ENCODE data around the gene DDX41. TPM values are rescaled to one million over a fixed set of nuclear protein-coding genes. Genes with fewer than 3 reads are reported as not detected.
A peak's percentile ranks its signal among the peaks of the same experiment; 100 is the strongest.

Gene DDX41
- total and polyA plus RNA-seq, 2 donors (not counting 3 experiments of a cell fraction or from before 2014, with no cell fraction given) = 103 to 118 TPM

DNA sequence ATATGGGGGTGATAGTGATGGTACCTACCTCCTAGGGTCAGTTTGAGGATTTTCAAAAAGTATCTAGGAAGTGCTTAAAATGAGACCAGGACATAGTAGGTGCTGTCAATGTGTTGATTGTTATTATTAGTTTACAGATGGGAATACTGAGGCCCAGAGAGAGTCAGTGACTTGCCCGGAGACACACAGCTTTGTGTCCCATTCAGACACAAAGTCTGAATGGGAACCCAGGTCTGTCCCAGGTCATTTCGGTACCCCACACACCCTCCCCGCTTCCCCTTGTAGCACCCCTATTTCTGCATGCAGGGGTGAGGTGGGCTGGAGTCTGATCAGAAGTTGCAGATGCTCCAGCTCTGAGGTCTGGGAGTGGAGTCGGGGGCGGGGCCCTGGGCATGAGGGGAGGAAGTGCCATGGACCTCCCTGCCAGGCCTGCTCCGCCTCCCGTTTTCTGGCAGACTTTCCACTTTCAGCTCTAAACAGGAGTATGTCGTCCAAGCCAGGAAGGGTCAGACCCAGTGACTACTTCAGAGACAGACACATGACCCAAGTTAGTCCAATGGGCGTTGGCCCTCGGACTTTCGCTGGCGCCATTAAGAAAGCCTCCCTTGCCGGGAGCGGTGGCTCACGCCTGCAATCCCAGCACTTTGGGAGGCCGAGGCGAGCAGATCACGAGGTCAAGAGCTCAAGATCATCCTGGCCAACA is 40.1 kb downstream of the DDX41 start:
- Histone ChIP-seq H3K36me3 (ENCODE audit: control insufficient read depth in 2 of 2, extremely low read depth in 1 of 2, insufficient read depth in 2 of 2, low read length in 2 of 2) (no peaks in the 10 kb centered on the region), H3K27ac (ENCODE audit: insufficient read depth, low read depth, low read length) (no peak overlapping the region), H3K27me3 (ENCODE audit: control insufficient read depth in 2 of 2, insufficient read depth in 2 of 2, low read length in 2 of 2) (no peaks in the 10 kb centered on the region), H4K20me1 (replicated peaks; ENCODE audit: control insufficient read depth, extremely low read depth, insufficient read depth, low read length) (no peaks in the 10 kb centered on the region), H3K4me3 (replicated peaks in 1 of 3; ENCODE audit: insufficient read depth in 1 of 3, low read depth in 1 of 3, low read length in 3 of 3) (no peak overlapping the region), H3K9me3 (replicated peaks; ENCODE audit: control insufficient read depth, insufficient read depth, low read length) (no peaks in the 10 kb centered on the region), H3K9ac (replicated peaks; ENCODE audit: extremely low read depth, insufficient read depth, low read length) (no peak overlapping the region), H3K9me1 (replicated peaks; ENCODE audit: control insufficient read depth, extremely low read depth, insufficient read depth, low read length) (no peaks in the 10 kb centered on the region), H3K4me1 (ENCODE audit: control insufficient read depth, extremely low read depth, insufficient read depth, low read length) (peaks cover 7% of the 10 kb centered on the region), H2AFZ (ENCODE audit: low read depth, low read length) (no peak overlapping the region), H3K79me2 (ENCODE audit: control insufficient read depth, insufficient read depth, low read length) (peaks cover 13% of the 10 kb centered on the region), H3K4me2 (ENCODE audit: insufficient read depth, low read length) (no peak overlapping the region)
- dilution Hi-C loops (cut with MboI; ENCODE audit: extremely low pct_ligation_motif_present, low sequenced_read_pairs) = no loop called here
- intact Hi-C loops (cut with micrococcal nuclease) = loop anchor here (10.0 kb wide), 1 partner anchor 1032 kb away; the partner anchor contains the start of gene FAF2
- CTCF ChIA-PET = interaction anchor here (0.7 to 3.3 kb wide), 11 partner anchors 10 to 86 kb away, joined by 3 to 17 read pairs (median 3); partner anchors contain the start of gene PDLIM7
- TF ChIP-seq POLR2A (IDR thresholded peaks at IDR 0.05; ENCODE audit: low read depth, low read length) (no peak), FOS (IDR thresholded peaks at IDR 0.05; ENCODE audit: borderline replicate concordance, insufficient read depth, low read length) (no peak), MYC (IDR thresholded peaks at IDR 0.05; ENCODE audit: low read depth, low read length) (no peak), CTCF (IDR thresholded peaks at IDR 0.05; ENCODE audit: extremely low read depth in 1 of 2, insufficient read depth in 1 of 2, low read depth in 1 of 2, low read length in 2 of 2) (no peak), GATA2 (IDR thresholded peaks at IDR 0.05; ENCODE audit: insufficient read depth, insufficient read length, low read depth, low read length) (no peak), POLR2AphosphoS5 (IDR thresholded peaks at IDR 0.05; ENCODE audit: insufficient read depth, low read depth, low read length) (no peak), EZH2 (IDR thresholded peaks at IDR 0.05; ENCODE audit: borderline replicate concordance, low read depth, low read length, severe bottlenecking) (no peak)
- TF ChIP-seq, protein P1, sequence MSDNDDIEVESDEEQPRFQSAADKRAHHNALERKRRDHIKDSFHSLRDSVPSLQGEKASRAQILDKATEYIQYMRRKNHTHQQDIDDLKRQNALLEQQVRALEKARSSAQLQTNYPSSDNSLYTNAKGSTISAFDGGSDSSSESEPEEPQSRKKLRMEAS (IDR thresholded peaks at IDR 0.05; ENCODE audit: insufficient read depth, insufficient read length) = peak; percentile 47
- TSS peak; percentile 0 for BruUV-seq (replicated peaks)
- POLR2A ChIA-PET = interaction anchor here (0.9 to 2.3 kb wide), 4 partner anchors 10 to 20 kb away, joined by 3 to 17 read pairs (median 7); partner anchors contain the start of gene PDLIM7
- DNase-seq (ENCODE audit: low read depth, low spot score) (peak; percentile 90), FAIRE-seq (peak; percentile 97)

Measured in endothelial cell of umbilical vein (primary cell).